ENCODE data around the gene KLK14. TPM values are rescaled to one million over a fixed set of nuclear protein-coding genes. Genes with fewer than 3 reads are reported as not detected.

Gene KLK14
- total and polyA plus RNA-seq, 2 of the 8 experiments (the other 6 are each of a cell fraction or from before 2014, with no cell fraction given) = 0.09 to 1.2 TPM

- TF ChIP-seq POLR2A (IDR thresholded peaks at IDR 0.05; ENCODE audit: control extremely low read depth in 1 of 2, low read depth in 2 of 2, low read length in 2 of 2) (no peak), BRCA1 (IDR thresholded peaks at IDR 0.05; ENCODE audit: low read depth, low read length) (no peak)
These were observed 42.9 kb upstream of the KLK14 start (continued) for GRCh38 chr19:51125421-51126075.
